GM12878 (cell line): ENCODE data around the gene RBBP8NL. TPM values are rescaled to one million over a fixed set of nuclear protein-coding genes. Genes with fewer than 3 reads are reported as not detected.

Experiments used
- ATAC-seq: fragments of 200-7000 bp; cut with Tn5 transposase; 3 replicates; pipeline ENCODE4 v1.9.1; 2020; ENCODE audit warnings: mild to moderate bottlenecking, moderate library complexity
- BruUV-seq: library from RNA; stranded (reverse); fragments of 400-500 nt; replicated peaks from 2 replicates; lab custom pipeline; 2021; lab: Mats Ljungman, UMichigan
- CTCF ChIA-PET: fragments of 300-600 bp; sonication (Branson Sonifier 250); formaldehyde crosslinking; extraction: SDS; loops from one replicate; lab custom pipeline; 2021; ENCODE audit warnings: inconsistent platforms; lab: Yijun Ruan, JAX
- POLR2A ChIA-PET: fragments of 350-600 bp; formaldehyde crosslinking; extraction: SDS; loops from one replicate; lab custom pipeline; 2021; ENCODE audit warnings: inconsistent platforms; lab: Charles Lee
- RAD21 ChIA-PET: fragments of 300-600 bp; sonication (Branson Sonifier 250); formaldehyde crosslinking; loops from one replicate; lab custom pipeline; 2023; ENCODE audit warnings: antibody characterized with exemption; ENCODE audit not compliant: unreplicated experiment; lab: Charles Lee
- SMC1A ChIA-PET: fragments of 300-600 bp; sonication (Branson Sonifier 250); formaldehyde crosslinking; loops from one replicate; lab custom pipeline; 2023; ENCODE audit not compliant: unreplicated experiment, uncharacterized antibody; lab: Charles Lee
- DNase-seq: peaks from one replicate; pipeline ENCODE4 v3.0.0-alpha.2; 2011; ENCODE audit warnings: low read depth, low spot score
- FAIRE-seq: peaks from 3 replicates; lab custom pipeline; 2011; peaks lifted over from hg19 to GRCh38; lab: Jason Lieb, UNC
- H2AFZ ChIP-seq: 2 replicates; pipeline ENCODE4 v1.6.0; 2011; ENCODE audit warnings: low read depth, low read length, control low read depth; ENCODE audit not compliant: control insufficient read depth
- H3K27ac ChIP-seq: 2 replicates; pipeline ENCODE4 v1.5.1; 2011; ENCODE audit warnings: control low read depth; ENCODE audit not compliant: control insufficient read depth, insufficient read depth
- H3K27me3 ChIP-seq, 2 experiments: replicated peaks in 1 of 2; 2 replicates each; pipeline versions ENCODE4 v1.6.0 to v1.6.1; 2011; ENCODE audit warnings: low read length in 1 of 2; ENCODE audit not compliant: control insufficient read depth in 2 of 2, insufficient read depth in 2 of 2
- H3K36me3 ChIP-seq, 2 experiments: 2 replicates each; pipeline ENCODE4 v1.5.1; 2011; ENCODE audit warnings: low read length in 1 of 2; ENCODE audit not compliant: control insufficient read depth in 2 of 2, insufficient read depth in 2 of 2
- H3K4me1 ChIP-seq: 2 replicates; pipeline ENCODE4 v1.6.1; 2011; ENCODE audit warnings: mild to moderate bottlenecking, low read length, moderate library complexity, mixed read lengths; ENCODE audit not compliant: control insufficient read depth, insufficient read depth
- H3K4me2 ChIP-seq: 2 replicates; pipeline ENCODE4 v1.6.0; 2011; ENCODE audit warnings: control low read depth; ENCODE audit not compliant: control insufficient read depth, insufficient read depth
- H3K4me3 ChIP-seq: fragments of 200-600 bp; sonication (generic); 2 replicates; pipeline ENCODE4 v1.5.1; 2016
- H3K79me2 ChIP-seq: 2 replicates; pipeline ENCODE4 v1.6.0; 2011; ENCODE audit warnings: low read length; ENCODE audit not compliant: control insufficient read depth, insufficient read depth
- H3K9ac ChIP-seq: 2 replicates; pipeline ENCODE4 v1.8.0; 2011; ENCODE audit warnings: low read length, control low read depth, mixed read lengths; ENCODE audit not compliant: control insufficient read depth, insufficient read depth
- H3K9me3 ChIP-seq: replicated peaks from 3 replicates; pipeline ENCODE4 v1.5.1; 2011; ENCODE audit warnings: mild to moderate bottlenecking, low read length; ENCODE audit not compliant: control insufficient read depth, insufficient read depth
- H4K20me1 ChIP-seq: 2 replicates; pipeline ENCODE4 v1.6.0; 2011; ENCODE audit not compliant: control insufficient read depth, insufficient read depth
- CBX3 ChIP-seq: fragments of 200-600 bp; sonication (generic); IDR thresholded peaks from 2 replicates; pipeline ENCODE4 v1.6.1; 2016; ENCODE audit warnings: low read depth, borderline replicate concordance
- CHD2 ChIP-seq: IDR thresholded peaks from 2 replicates; pipeline ENCODE4 v1.6.1; 2011; ENCODE audit warnings: low read depth, low read length, improper control_type of control experiment, borderline replicate concordance
- JUND ChIP-seq: IDR thresholded peaks from 2 replicates; pipeline ENCODE4 v1.6.1; 2012; ENCODE audit warnings: low read depth, mild to moderate bottlenecking, low read length, improper control_type of control experiment, moderate library complexity
- MYC ChIP-seq: IDR thresholded peaks from 2 replicates; pipeline ENCODE4 v1.6.1; 2011; ENCODE audit warnings: mild to moderate bottlenecking, low read length, moderate library complexity, inconsistent platforms; ENCODE audit not compliant: insufficient read depth, insufficient replicate concordance, insufficient read length, severe bottlenecking
- NFXL1 ChIP-seq: fragments of 450-650 bp; IDR thresholded peaks from 2 replicates; pipeline ENCODE4 v1.6.1; 2017; ENCODE audit warnings: antibody characterized with exemption, mild to moderate bottlenecking, borderline replicate concordance
- POLR2A ChIP-seq: IDR thresholded peaks from 2 replicates; pipeline ENCODE4 v1.6.1; 2011; ENCODE audit warnings: low read depth, mild to moderate bottlenecking, low read length
- RAD21 ChIP-seq: IDR thresholded peaks from 2 replicates; pipeline ENCODE4 v1.6.1; 2011; ENCODE audit warnings: mild to moderate bottlenecking, low read depth, low read length, moderate library complexity; ENCODE audit not compliant: insufficient read depth
- RCOR1 ChIP-seq: conservative IDR thresholded peaks from 2 replicates; pipeline ENCODE4 v1.6.1; 2012; ENCODE audit warnings: low read depth, low read length, improper control_type of control experiment
- RFX5 ChIP-seq: IDR thresholded peaks from 2 replicates; pipeline ENCODE4 v1.6.1; 2011; ENCODE audit warnings: low read depth, low read length, improper control_type of control experiment
- SPI1 ChIP-seq: IDR thresholded peaks from 2 replicates; pipeline ENCODE4 v1.6.1; 2011; ENCODE audit warnings: low read depth, mild to moderate bottlenecking, low read length, moderate library complexity, borderline replicate concordance; ENCODE audit not compliant: insufficient read depth
- SRF ChIP-seq, 2 experiments: IDR thresholded peaks; 2 replicates each; pipeline ENCODE4 v1.6.1; 2011; ENCODE audit warnings: low read depth in 2 of 2, low read length in 2 of 2, mild to moderate bottlenecking in 1 of 2, moderate library complexity in 1 of 2
- STAT3 ChIP-seq: IDR thresholded peaks from 2 replicates; pipeline ENCODE4 v1.6.1; 2011; ENCODE audit warnings: low read depth, low read length, improper control_type of control experiment
- SUPT20H ChIP-seq: IDR thresholded peaks from 2 replicates; pipeline ENCODE4 v1.6.1; 2011; ENCODE audit warnings: low read depth, mild to moderate bottlenecking, low read length, moderate library complexity, borderline replicate concordance; ENCODE audit not compliant: control insufficient read depth
- WGBS: methylation state at CpG from one replicate; pipeline ENCODE4 v1.1.6; 2016; ENCODE audit warnings: low lambda C conversion rate; ENCODE audit not compliant: insufficient replicate concordance, insufficient coverage; ENCODE audit errors: missing lambda C conversion rate; 5-methylcytosine and 5-hydroxymethylcytosine counted together
- in situ Hi-C: fragments of 300-500 bp; cut with MboI; formaldehyde crosslinking; loops from 9 replicates; pipeline ENCODE4 v1.14.3; 2018; ENCODE audit warnings: mixed read lengths
- intact Hi-C: fragments of 100-400 bp; cut with micrococcal nuclease; formaldehyde crosslinking; loops from one replicate; pipeline ENCODE4 v1.14.2; 2022; ENCODE audit not compliant: unreplicated experiment
- polyA plus RNA-seq, 11 experiments: library from polyadenylated mRNA; depleted of rRNA in 4 of 11; unstranded in 6 of 11; stranded (reverse) in 5 of 11; fragments of >200 nt; fragmentation: Nextera tagmentation in 4 of 11; fragmentation: Illumina TruSeq in 1 of 11; extraction: Ambion mirVana in 4 of 11; extraction: Trizol in 1 of 11; gene quantifications; 1 replicate in 1 of 11; 2 replicates in 10 of 11; pipeline versions ENCODE4 v1.2.1 to v1.2.3, GENCODE V29; 2011 to 2016; ENCODE audit warnings: inconsistent platforms in 2 of 11, missing spikeins in 2 of 11, low read depth in 1 of 11
- total RNA-seq, 4 experiments: library from RNA; depleted of rRNA in 3 of 4; stranded (reverse); fragments of >200 nt in 3 of 4; fragmentation: Illumina TruSeq in 1 of 4; extraction: Trizol in 1 of 4; gene quantifications; 2 replicates each; pipeline versions ENCODE4 v1.2.1 to v1.2.3, GENCODE V29; 2013 to 2021
- TF ChIP-seq, protein P1 (sequence below): fragments of 450-650 bp; IDR thresholded peaks from 2 replicates; pipeline ENCODE4 v1.6.1; 2017; ENCODE audit warnings: mild to moderate bottlenecking, moderate library complexity

The RBBP8NL gene
- total and polyA plus RNA-seq, 10 of the 15 experiments (the other 5 are each of a cell fraction or from before 2014, with no cell fraction given) = not detected

GRCh38 chr20:62425281-62426058 is 1.9 kb downstream of the RBBP8NL start (continued):
- TF ChIP-seq, protein P1, sequence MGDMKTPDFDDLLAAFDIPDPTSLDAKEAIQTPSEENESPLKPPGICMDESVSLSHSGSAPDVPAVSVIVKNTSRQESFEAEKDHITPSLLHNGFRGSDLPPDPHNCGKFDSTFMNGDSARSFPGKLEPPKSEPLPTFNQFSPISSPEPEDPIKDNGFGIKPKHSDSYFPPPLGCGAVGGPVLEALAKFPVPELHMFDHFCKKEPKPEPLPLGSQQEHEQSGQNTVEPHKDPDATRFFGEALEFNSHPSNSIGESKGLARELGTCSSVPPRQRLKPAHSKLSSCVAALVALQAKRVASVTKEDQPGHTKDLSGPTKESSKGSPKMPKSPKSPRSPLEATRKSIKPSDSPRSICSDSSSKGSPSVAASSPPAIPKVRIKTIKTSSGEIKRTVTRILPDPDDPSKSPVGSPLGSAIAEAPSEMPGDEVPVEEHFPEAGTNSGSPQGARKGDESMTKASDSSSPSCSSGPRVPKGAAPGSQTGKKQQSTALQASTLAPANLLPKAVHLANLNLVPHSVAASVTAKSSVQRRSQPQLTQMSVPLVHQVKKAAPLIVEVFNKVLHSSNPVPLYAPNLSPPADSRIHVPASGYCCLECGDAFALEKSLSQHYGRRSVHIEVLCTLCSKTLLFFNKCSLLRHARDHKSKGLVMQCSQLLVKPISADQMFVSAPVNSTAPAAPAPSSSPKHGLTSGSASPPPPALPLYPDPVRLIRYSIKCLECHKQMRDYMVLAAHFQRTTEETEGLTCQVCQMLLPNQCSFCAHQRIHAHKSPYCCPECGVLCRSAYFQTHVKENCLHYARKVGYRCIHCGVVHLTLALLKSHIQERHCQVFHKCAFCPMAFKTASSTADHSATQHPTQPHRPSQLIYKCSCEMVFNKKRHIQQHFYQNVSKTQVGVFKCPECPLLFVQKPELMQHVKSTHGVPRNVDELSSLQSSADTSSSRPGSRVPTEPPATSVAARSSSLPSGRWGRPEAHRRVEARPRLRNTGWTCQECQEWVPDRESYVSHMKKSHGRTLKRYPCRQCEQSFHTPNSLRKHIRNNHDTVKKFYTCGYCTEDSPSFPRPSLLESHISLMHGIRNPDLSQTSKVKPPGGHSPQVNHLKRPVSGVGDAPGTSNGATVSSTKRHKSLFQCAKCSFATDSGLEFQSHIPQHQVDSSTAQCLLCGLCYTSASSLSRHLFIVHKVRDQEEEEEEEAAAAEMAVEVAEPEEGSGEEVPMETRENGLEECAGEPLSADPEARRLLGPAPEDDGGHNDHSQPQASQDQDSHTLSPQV = no peak
- TF ChIP-seq CHD2 (no peak), SRF (IDR thresholded peaks at IDR 0.05; ENCODE audit: low read depth in 2 of 2, low read length in 2 of 2) (no peak)

DNA sequence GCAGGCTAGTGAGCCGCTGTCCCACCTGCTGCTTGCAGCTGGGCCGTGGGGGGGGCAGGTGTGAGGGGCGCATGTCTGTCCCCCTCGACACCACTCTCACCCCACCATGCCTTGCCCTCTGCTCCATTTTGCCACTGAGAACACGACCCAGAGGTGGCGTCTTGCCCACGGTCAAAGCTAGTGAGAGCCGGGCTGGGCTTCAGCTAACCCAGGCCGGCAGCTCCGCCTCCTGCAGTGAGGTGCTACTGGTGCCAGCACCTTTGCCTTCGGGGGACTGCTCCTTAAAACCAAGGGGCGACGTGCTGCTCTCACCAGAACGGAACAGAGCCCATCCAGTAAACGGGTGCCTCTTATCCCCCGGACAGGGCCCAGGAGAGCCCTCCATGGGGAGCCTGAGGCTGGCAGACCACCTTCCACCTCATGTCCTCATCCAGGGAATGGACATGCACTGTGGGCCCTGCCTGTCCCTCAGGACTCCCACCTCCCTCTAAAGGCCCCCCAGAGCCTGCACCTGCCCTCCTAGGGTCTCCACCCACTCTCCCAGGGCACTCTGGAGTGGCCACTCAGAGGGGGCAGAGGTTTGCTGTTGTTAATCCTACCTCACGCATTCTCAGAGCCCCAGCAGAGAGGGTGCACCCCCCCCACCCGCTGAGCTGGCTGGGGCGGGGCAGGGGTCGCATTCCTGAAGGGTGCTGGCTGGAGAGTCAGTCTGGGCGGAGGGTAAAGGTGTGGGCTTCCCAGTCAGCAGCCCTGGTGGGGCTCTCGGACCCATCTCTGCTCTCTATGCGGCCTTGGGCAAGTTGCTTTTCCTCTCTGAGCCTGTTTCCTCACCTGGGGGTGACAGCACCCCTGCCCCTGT is 2.9 kb downstream of the RBBP8NL start:
- H3K4me1 ChIP-seq = no peaks in the 10 kb centered on the region
- BruUV-seq = no TSS peak
- H3K27ac ChIP-seq = no peak overlapping the region
- H4K20me1 ChIP-seq = no peaks in the 10 kb centered on the region
- no peaks in the 10 kb centered on the region for H3K79me2 ChIP-seq
- H3K9ac ChIP-seq = no peak overlapping the region
- no peak for FAIRE-seq
- H3K4me2 ChIP-seq = no peak overlapping the region
- DNase-seq = no peak
- in situ Hi-C loops = no loop called here
- no peak for TF ChIP-seq NFXL1
- no peak for TF ChIP-seq SPI1
- TF ChIP-seq RFX5 = no peak
- no peak for TF ChIP-seq JUND
- TF ChIP-seq MYC = no peak
- no peak for TF ChIP-seq RCOR1
- no peak for TF ChIP-seq CBX3
- TF ChIP-seq RAD21 = no peak
- TF ChIP-seq POLR2A = no peak
- no peak for TF ChIP-seq STAT3
- no peak for TF ChIP-seq SUPT20H
- TF ChIP-seq, all 136 proteins: peak for 0
- intact Hi-C loops = no loop called here
- no peaks in the 10 kb centered on the region for H3K9me3 ChIP-seq
- POLR2A ChIA-PET = no interaction called here
- CTCF ChIA-PET = no interaction called here
- 19% methylated on average over 23 of the region's 23 CpGs for WGBS
- SMC1A ChIA-PET = no interaction called here
- no peak overlapping the region for H2AFZ ChIP-seq
- H3K36me3 ChIP-seq = no peaks in the 10 kb centered on the region
- peaks cover 0 to 1% of the 10 kb centered on the region in 2 experiments; a peak in 2 of 4 replicates for H3K27me3 ChIP-seq
- RAD21 ChIA-PET = no interaction called here
- no peak overlapping the region for H3K4me3 ChIP-seq
- ATAC-seq = no peak
